Measurements from ENCODE around the gene SORBS1.

Gene SORBS1

DNA sequence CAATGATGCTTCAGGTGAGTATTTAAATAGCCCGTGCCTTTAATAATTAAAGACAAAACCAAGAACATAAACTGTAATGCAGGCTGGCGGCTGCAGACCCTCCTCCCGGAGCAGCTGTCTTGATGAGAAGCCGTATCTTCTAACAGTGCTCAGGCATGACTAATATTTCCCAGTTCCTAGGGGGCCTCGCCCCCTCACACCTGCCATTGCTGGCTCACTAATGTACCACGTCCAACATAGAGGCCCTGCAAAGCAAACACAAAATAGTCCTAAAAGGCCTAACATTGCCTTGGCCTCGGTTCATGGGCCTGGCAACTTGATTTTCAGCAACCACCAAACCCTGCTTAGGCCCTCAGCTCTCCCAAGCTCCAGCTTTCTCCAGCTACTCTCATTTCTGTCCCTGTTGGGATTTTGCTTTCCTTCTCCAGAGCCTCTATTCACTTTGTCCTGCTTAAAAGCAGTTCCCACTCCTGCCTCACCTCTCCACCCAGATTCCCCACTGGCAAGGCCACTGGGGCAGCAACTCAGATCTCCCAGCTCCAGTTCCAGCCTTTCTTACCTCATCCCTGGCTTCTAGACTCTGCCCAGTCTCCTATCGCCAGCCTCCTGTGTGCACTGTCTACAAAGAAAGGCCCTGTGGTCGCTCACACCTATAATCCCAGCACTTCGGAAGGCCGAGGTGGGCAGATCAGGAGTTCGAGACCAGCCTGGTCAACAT lies 16.2 kb downstream of the SORBS1 start:
- in situ Hi-C loops (cut with MboI; ENCODE audit: low pct_unique_long_range_greater_than_20kb, low sequenced_read_pairs, unreplicated experiment) = no loop called here
- DNase-seq (ENCODE audit: low spot score) = no peak
- no peak for TF ChIP-seq CTCF (IDR thresholded peaks at IDR 0.05; ENCODE audit: extremely low read depth, insufficient read depth, missing control alignments)

DNA sequence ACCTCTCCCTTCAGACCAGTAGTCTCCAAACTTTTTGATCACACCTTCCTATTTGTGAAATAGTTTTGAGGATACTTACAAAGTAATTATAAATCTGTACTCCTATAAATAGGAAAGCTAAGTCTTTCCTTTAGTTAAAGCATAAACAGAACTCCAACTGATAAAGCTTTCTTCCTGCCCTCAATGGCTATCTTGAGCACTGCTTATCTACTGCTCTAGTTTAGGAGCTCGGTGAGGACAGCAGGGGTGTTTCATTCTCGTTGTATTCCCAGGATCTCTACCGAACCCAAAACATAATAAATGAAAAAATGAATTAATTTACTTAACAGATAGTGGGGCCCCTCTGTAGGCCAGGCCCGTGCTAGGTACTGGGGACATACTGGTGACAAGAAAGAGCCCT lies 17.7 kb downstream of the SORBS1 start:
- no peak for DNase-seq (ENCODE audit: low spot score)
- in situ Hi-C loops (cut with MboI; ENCODE audit: low pct_unique_long_range_greater_than_20kb, low sequenced_read_pairs, unreplicated experiment) = no loop called here
- TF ChIP-seq CTCF (IDR thresholded peaks at IDR 0.05; ENCODE audit: extremely low read depth, insufficient read depth, missing control alignments) = no peak

DNA sequence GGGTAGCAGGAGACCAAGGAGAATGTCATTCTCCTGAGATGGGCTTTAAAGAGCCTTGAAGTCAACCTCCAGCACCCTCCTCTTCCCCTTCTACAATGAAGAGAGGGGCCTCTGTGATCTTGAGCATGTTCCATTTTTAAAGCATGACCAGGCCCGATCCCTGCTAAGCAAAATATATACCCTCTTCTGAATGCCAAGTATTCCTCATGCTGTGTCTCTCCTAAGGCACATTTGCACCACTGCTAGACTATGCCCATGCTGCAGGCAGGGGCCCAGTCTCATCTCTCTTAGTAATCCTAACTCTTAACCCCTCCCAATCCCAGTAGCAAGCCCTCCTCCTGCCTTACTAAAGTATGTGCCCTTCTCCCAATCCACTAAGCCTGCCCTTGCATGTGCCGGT lies 18.4 kb downstream of the SORBS1 start:
- in situ Hi-C loops (cut with MboI; ENCODE audit: low pct_unique_long_range_greater_than_20kb, low sequenced_read_pairs, unreplicated experiment) = no loop called here
- DNase-seq (ENCODE audit: low spot score) = no peak
- TF ChIP-seq CTCF (IDR thresholded peaks at IDR 0.05; ENCODE audit: extremely low read depth, insufficient read depth, missing control alignments) = no peak

GRCh38 chr10:95542330-95542729 lies 18.8 kb downstream of the SORBS1 start:
- no peak for TF ChIP-seq CTCF (IDR thresholded peaks at IDR 0.05; ENCODE audit: extremely low read depth, insufficient read depth, missing control alignments)
- in situ Hi-C loops (cut with MboI; ENCODE audit: low pct_unique_long_range_greater_than_20kb, low sequenced_read_pairs, unreplicated experiment) = no loop called here
- no peak for DNase-seq (ENCODE audit: low spot score)

- TF ChIP-seq CTCF (IDR thresholded peaks at IDR 0.05; ENCODE audit: extremely low read depth, insufficient read depth, missing control alignments) = no peak
- in situ Hi-C loops (cut with MboI; ENCODE audit: low pct_unique_long_range_greater_than_20kb, low sequenced_read_pairs, unreplicated experiment) = no loop called here
- DNase-seq (ENCODE audit: low spot score) = no peak
Observed at GRCh38 chr10:95540514-95541052, 20.6 kb downstream of the SORBS1 start.

GRCh38 chr10:95539560-95540284 lies 21.4 kb downstream of the SORBS1 start:
- TF ChIP-seq CTCF (IDR thresholded peaks at IDR 0.05; ENCODE audit: extremely low read depth, insufficient read depth, missing control alignments) = no peak
- in situ Hi-C loops (cut with MboI; ENCODE audit: low pct_unique_long_range_greater_than_20kb, low sequenced_read_pairs, unreplicated experiment) = no loop called here
- no peak for DNase-seq (ENCODE audit: low spot score)

Measured in GM13977 (cell line).